Measurements from ENCODE around the gene JMJD1C. TPM values are rescaled to one million over a fixed set of nuclear protein-coding genes. Genes with fewer than 3 reads are reported as not detected.

The JMJD1C gene
- total RNA-seq, 1 experiment from 2014 or later: 66.3 TPM

GRCh38 chr10:63412304-63412703 lies 53.5 kb downstream of the JMJD1C start:
- no peak overlapping the region for H2AFZ ChIP-seq (ENCODE audit: low read depth, low read length, poor library complexity, severe bottlenecking)
- H3K27me3 ChIP-seq (ENCODE audit: insufficient read depth, low read length): no peaks in the 10 kb centered on the region
- ChIA-PET RAD21 (ENCODE audit: low non-redundant PET in 1 of 2, low total read pairs in 2 of 2, uncharacterized antibody in 2 of 2, unreplicated experiment in 2 of 2) (no interaction called here), POLR2A (no interaction called here), CTCF (no interaction called here)
- peaks cover 0 to 8% of the 10 kb centered on the region in 2 experiments; a peak in 1 of 4 replicates for H3K4me1 ChIP-seq (ENCODE audit: control insufficient read depth in 1 of 2, insufficient read depth in 2 of 2, low read length in 2 of 2)
- H3K9me3 ChIP-seq (ENCODE audit: control insufficient read depth in 1 of 2, insufficient read depth in 1 of 2, low read depth in 1 of 2, low read length in 2 of 2): no peaks in the 10 kb centered on the region
- BruUV-seq (replicated peaks): no TSS peak
- no peak overlapping the region for H3K4me2 ChIP-seq (ENCODE audit: low read length)
- ATAC-seq: no peak
- intact Hi-C loops (cut with micrococcal nuclease): no loop called here
- no peak overlapping the region for H3K4me3 ChIP-seq (replicated peaks in 1 of 2; ENCODE audit: low read depth in 1 of 2, low read length in 2 of 2)
- H4K20me1 ChIP-seq (ENCODE audit: insufficient read depth): peaks cover 5% of the 10 kb centered on the region; the same call in 1 of the 2 replicates
- H3K36me3 ChIP-seq (ENCODE audit: control insufficient read depth in 1 of 2, insufficient read depth in 2 of 2, low read length in 2 of 2): no peaks in the 10 kb centered on the region
- DNase-seq (ENCODE audit: low read depth, low spot score): no peak
- H3K9ac ChIP-seq (ENCODE audit: low read length): no peak overlapping the region
- no peaks in the 10 kb centered on the region for H3K9me2 ChIP-seq (ENCODE audit: insufficient read depth)
- TF ChIP-seq CEBPB (IDR thresholded peaks at IDR 0.05; ENCODE audit: low read depth): no peak
- no peak for TF ChIP-seq YY1 (IDR thresholded peaks at IDR 0.05; ENCODE audit: extremely low read depth, insufficient replicate concordance, low read depth, low read length)
- TF ChIP-seq ZNF274 (IDR thresholded peaks at IDR 0.05; ENCODE audit: low read depth, low read length): no peak
- no peak for TF ChIP-seq SIN3A (IDR thresholded peaks at IDR 0.05; ENCODE audit: low read depth)
- TF ChIP-seq, protein P1, sequence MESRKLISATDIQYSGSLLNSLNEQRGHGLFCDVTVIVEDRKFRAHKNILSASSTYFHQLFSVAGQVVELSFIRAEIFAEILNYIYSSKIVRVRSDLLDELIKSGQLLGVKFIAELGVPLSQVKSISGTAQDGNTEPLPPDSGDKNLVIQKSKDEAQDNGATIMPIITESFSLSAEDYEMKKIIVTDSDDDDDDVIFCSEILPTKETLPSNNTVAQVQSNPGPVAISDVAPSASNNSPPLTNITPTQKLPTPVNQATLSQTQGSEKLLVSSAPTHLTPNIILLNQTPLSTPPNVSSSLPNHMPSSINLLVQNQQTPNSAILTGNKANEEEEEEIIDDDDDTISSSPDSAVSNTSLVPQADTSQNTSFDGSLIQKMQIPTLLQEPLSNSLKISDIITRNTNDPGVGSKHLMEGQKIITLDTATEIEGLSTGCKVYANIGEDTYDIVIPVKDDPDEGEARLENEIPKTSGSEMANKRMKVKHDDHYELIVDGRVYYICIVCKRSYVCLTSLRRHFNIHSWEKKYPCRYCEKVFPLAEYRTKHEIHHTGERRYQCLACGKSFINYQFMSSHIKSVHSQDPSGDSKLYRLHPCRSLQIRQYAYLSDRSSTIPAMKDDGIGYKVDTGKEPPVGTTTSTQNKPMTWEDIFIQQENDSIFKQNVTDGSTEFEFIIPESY (IDR thresholded peaks at IDR 0.05; ENCODE audit: extremely low read depth, insufficient replicate concordance, low read length): no peak
- TF ChIP-seq RAD21 (IDR thresholded peaks at IDR 0.05; ENCODE audit: low read depth): no peak
- TF ChIP-seq POLR2A (IDR thresholded peaks at IDR 0.05; ENCODE audit: borderline replicate concordance, extremely low read depth, insufficient read depth, insufficient read length): no peak
- TF ChIP-seq TCF7L2 (IDR thresholded peaks at IDR 0.05; ENCODE audit: borderline replicate concordance, extremely low read depth, insufficient read depth, insufficient read length): no peak
- TF ChIP-seq POLR2AphosphoS5 (IDR thresholded peaks at IDR 0.05; ENCODE audit: low read depth, low read length): no peak
- no peak for TF ChIP-seq CBX3 (IDR thresholded peaks at IDR 0.05; ENCODE audit: low read depth)
- no peak for TF ChIP-seq SP1 (IDR thresholded peaks at IDR 0.05; ENCODE audit: low read depth)
- no peak for TF ChIP-seq EGR1 (IDR thresholded peaks at IDR 0.05; ENCODE audit: low read depth)
- no peak for TF ChIP-seq EZH2 (IDR thresholded peaks at IDR 0.05)
- TF ChIP-seq, protein P2, sequence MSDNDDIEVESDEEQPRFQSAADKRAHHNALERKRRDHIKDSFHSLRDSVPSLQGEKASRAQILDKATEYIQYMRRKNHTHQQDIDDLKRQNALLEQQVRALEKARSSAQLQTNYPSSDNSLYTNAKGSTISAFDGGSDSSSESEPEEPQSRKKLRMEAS (IDR thresholded peaks at IDR 0.05): no peak
- no peak for TF ChIP-seq CTCF (IDR thresholded peaks at IDR 0.05 in 2 of 3, conservative IDR thresholded peaks at IDR 0.05 in 1 of 3; ENCODE audit: borderline replicate concordance in 1 of 3, insufficient read depth in 1 of 3, low read depth in 2 of 3, low read length in 2 of 3)
- TF ChIP-seq EZH2phosphoT487 (IDR thresholded peaks at IDR 0.05; ENCODE audit: borderline replicate concordance): no peak
- no peak for TF ChIP-seq ATF3 (IDR thresholded peaks at IDR 0.05)
- TF ChIP-seq FOSL1 (IDR thresholded peaks at IDR 0.05; ENCODE audit: low read depth): no peak
- no peak for TF ChIP-seq ZFX (IDR thresholded peaks at IDR 0.05)
- H3K27ac ChIP-seq (ENCODE audit: low read depth, low read length): no peak overlapping the region
- H3K79me2 ChIP-seq (ENCODE audit: insufficient read depth, low read length): peaks cover 75% of the 10 kb centered on the region

All from HCT116 (cell line).